NCI-H146 (cell line): ENCODE results near the gene SNAP25.
A peak's percentile ranks its signal among the peaks of the same experiment; 100 is the strongest.

Experiments used
- DNase-seq: peaks from one replicate; lab custom pipeline; 2025; lab: John Stamatoyannopoulos, UW

Gene SNAP25

GRCh38 chr20:10332656-10333415, 114.2 kb downstream of the SNAP25 start:
- peak; percentile 14 for DNase-seq

GRCh38 chr20:10336959-10337729, 118.5 kb downstream of the SNAP25 start:
- DNase-seq, result no peak

DNA sequence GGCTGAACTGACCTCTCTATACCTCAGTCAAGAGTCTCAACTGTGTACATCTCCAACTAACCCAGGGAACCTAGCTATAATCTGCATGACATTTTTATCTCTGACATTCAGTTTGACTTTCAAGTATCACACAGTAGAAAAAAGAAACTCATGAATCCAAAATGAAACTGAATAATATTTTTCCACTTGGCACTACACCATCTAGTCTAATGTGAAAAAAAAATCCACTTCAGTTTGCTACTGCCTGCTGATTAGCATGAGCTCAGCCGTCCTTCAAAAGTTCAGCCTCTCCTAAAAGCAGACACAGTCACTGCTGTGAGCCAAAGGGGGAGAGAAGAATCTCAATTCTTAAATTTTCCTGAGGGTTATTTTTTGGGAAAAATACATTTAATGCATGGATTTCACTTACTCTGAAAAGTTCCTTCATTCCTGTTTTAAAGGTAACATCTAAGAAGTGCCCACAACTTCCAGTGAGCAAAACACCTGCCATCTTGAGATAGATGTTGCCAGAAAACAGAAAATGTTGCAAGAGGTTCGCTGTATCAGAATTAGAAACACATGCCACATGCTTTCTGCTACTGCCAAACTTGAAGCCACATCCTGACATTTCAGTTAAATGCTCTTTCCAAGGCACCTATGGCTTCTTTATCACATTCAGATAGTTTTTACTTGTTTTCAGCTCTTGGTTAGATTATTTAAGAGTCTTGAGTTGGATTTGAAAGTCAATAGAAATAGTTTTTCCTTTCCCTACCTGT, 120.0 kb downstream of the SNAP25 start:
- DNase-seq, result no peak

GRCh38 chr20:10339609-10340008, 121.0 kb downstream of the SNAP25 start:
- DNase-seq, result no peak

DNA sequence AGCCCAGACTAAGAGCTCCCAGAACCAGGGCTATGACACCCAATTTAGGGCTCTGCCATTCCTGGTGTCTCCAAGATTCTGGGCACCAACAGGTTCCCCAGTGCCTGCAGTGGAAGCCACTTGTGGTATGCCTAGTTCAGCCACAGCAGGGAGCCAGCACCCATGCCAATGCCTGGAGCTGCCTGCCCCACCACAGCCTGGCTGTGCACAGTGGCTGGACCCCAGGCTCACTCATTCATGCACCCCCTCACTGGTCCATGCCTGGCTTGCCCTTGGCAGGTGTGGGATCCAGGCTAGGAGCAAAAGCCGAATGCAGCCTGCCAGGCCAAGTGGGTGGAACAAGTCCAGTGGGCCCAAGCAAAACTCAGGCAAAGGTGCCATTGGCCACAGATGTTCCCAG, 123.5 kb downstream of the SNAP25 start:
- no peak for DNase-seq

DNA sequence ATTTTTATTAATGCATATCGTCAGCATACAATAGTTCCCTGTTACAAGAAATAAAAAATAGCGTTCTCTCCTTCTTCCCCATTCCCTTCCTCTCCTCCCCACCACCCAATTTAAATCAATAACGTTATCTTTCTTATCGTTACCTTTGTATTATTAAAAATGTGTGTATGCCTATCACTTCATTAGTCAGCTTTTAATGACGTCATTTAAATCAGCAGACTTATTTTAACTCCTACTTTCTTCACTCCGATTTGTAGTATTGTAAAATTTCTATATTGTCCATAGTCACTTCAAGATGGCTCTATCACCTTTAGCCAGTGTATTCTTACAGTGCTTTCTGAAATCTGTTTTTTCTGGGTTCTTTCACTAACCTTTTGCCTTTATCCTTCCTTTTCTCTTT, 126.3 kb downstream of the SNAP25 start:
- DNase-seq, result no peak

DNA sequence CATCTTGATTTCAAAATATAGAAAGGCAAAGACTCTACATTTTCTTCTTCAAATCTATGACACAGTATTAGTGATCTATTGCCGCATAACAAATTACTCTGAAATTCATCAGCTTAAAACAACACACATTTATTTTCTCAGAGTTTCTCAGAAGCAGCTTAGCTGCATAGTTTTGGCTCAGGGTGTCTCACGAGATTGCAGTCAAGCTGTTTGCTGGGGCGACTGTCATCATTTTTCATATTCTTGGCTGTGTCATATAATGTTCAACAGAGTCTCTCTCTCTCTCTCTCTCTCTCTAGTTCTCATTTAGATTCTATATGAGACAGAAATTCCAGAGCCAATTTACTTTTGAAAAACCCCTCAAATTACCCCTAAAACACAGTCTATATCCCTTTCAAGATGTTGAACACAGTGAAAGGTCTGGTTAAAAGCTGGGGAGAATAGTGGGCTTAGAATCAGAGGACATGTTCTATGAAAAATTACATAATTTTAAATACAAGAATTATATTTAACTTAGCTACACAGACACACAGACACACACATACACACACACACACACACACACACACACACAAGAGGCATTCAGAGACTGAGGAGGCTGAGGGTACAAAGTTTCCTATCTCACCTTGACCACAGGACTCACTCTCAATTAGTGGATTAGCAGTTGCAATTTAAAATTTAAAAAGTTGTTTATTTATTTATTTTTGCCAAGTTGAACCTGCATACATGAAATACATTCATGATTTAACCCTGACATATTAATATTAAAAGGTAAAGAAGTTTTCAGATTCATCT, 128.7 kb downstream of the SNAP25 start:
- no peak for DNase-seq

DNA sequence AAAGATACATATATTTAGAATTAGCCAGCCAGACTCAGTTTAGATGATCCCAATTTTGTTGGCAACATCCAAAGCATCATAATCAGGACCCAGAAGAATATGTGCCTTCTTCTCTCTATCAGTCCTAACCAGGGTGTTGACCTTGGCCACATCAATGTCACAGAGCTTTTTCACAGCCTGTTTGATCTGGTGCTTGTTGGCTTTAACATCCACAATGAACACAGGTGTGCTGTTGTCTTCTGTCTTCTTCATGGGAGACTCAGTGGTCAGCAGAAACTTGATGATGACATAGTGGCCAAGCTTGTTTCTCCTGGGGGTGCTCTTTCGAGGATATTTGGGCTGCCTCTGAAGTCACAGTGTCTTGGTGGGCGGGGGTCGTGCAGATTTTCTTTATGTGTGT, 130.5 kb downstream of the SNAP25 start:
- DNase-seq, result no peak

GRCh38 chr20:10350188-10350842, 131.7 kb downstream of the SNAP25 start:
- DNase-seq, result no peak

GRCh38 chr20:10352934-10353824, 134.5 kb downstream of the SNAP25 start:
- DNase-seq, result no peak

- no peak for DNase-seq
These were observed 138.0 kb downstream of the SNAP25 start for GRCh38 chr20:10356628-10357027.
